DMS 273 treated with DMSO at 0.1 percent for 48 hours (cell line): ENCODE results near the gene LYPD6.

Experiments used
- DNase-seq: peaks from one replicate; lab custom pipeline; 2025; lab: John Stamatoyannopoulos, UW

The LYPD6 gene

GRCh38 chr2:149513461-149513860, 183.1 kb downstream of the LYPD6 start:
- DNase-seq = no peak
